ENCODE data around the gene LRMDA.

DNA sequence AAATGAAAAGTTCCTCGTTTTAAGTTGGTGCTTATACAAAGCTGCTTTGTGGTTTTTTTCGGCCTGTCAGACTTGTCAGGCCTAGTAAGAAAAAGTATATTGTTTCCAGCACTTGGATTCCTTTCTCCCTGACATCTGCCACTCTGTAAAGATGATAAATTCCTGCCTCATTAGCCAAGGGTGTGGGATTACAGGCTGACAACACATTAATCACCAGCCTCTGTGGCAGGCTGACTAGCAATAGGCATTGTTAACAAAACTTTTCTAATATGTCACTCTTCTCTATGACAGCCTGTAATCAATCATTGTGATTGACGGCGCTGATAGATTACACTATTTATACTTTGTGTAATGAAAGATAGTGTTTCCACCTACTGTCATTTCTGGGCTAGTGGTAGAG lies 682.5 kb downstream of the LRMDA start:
- TF ChIP-seq, protein P1, sequence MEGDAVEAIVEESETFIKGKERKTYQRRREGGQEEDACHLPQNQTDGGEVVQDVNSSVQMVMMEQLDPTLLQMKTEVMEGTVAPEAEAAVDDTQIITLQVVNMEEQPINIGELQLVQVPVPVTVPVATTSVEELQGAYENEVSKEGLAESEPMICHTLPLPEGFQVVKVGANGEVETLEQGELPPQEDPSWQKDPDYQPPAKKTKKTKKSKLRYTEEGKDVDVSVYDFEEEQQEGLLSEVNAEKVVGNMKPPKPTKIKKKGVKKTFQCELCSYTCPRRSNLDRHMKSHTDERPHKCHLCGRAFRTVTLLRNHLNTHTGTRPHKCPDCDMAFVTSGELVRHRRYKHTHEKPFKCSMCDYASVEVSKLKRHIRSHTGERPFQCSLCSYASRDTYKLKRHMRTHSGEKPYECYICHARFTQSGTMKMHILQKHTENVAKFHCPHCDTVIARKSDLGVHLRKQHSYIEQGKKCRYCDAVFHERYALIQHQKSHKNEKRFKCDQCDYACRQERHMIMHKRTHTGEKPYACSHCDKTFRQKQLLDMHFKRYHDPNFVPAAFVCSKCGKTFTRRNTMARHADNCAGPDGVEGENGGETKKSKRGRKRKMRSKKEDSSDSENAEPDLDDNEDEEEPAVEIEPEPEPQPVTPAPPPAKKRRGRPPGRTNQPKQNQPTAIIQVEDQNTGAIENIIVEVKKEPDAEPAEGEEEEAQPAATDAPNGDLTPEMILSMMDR (IDR thresholded peaks at IDR 0.05): no peak
- TF ChIP-seq POLR2A (IDR thresholded peaks at IDR 0.05): no peak
